ENCODE measurements around the gene GRAMD1A.
A peak's percentile ranks its signal among the peaks of the same experiment; 100 is the strongest.

The GRAMD1A gene

DNA sequence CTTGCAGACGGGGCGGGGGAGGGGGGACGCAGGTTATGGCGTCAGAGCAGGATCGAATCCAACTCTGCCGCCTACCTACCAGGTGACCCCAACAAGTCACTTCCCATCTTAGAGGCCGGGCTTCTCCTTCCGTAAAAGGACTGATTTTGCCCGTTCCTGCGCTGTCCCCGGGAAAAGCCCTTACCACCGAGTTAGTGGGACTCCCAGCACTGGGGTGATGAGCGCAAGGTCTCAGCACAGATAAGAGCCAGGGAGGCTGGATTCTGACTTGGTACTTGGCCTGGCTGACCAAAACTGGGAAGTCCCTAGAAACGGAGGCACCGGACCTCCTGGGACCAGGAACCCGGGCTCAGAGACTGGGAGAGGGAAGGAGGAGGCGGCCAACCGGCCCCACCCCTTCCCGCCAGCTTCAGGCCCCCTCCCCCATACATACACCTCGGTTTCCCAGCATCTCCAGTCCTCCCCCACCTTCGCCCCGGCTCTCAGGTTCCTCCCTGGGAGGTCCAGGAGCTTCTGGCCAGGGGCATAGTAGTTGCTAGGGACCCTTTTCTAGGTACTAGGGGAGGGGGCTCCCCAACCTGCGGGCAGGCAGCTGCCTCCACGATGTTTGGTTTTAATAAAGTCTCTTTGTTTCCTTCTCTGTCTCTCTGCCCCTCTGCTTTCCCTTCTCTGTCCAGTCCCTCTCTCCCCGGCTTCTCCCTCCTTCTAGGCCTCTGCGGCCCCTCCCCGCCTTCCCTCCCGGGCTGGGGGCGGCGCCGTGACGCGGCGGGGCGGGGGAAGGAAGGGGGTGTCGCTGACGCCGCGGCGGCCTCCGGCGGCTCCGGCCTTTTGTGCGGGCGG lies at the start of gene GRAMD1A (continued):
- TF ChIP-seq, protein P1, sequence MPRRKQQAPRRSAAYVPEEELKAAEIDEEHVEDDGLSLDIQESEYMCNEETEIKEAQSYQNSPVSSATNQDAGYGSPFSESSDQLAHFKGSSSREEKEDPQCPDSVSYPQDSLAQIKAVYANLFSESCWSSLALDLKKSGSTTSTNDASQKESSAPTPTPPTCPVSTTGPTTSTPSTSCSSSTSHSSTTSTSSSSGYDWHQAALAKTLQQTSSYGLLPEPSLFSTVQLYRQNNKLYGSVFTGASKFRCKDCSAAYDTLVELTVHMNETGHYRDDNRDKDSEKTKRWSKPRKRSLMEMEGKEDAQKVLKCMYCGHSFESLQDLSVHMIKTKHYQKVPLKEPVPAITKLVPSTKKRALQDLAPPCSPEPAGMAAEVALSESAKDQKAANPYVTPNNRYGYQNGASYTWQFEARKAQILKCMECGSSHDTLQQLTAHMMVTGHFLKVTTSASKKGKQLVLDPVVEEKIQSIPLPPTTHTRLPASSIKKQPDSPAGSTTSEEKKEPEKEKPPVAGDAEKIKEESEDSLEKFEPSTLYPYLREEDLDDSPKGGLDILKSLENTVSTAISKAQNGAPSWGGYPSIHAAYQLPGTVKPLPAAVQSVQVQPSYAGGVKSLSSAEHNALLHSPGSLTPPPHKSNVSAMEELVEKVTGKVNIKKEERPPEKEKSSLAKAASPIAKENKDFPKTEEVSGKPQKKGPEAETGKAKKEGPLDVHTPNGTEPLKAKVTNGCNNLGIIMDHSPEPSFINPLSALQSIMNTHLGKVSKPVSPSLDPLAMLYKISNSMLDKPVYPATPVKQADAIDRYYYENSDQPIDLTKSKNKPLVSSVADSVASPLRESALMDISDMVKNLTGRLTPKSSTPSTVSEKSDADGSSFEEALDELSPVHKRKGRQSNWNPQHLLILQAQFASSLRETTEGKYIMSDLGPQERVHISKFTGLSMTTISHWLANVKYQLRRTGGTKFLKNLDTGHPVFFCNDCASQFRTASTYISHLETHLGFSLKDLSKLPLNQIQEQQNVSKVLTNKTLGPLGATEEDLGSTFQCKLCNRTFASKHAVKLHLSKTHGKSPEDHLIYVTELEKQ (tag by site-specific recombination; IDR thresholded peaks at IDR 0.05; ENCODE audit: borderline replicate concordance), result no peak; the same call in none of the 2 replicates
- TF ChIP-seq SCRT1 (tag by site-specific recombination; IDR thresholded peaks at IDR 0.05; ENCODE audit: borderline replicate concordance) (no peak), HOXA7 (CRISPR knock-in tag; IDR thresholded peaks at IDR 0.05; ENCODE audit: borderline replicate concordance) (peak; percentile 44; the same call in 1 of the 2 replicates), KLF9 (tag by site-specific recombination; IDR thresholded peaks at IDR 0.05; ENCODE audit: low read depth) (peak; percentile 84), ZNF521 (tag by site-specific recombination; IDR thresholded peaks at IDR 0.05) (no peak), ZNF548 (tag by site-specific recombination; IDR thresholded peaks at IDR 0.05) (peak; percentile 36; the same call in 1 of the 2 replicates), ZNF112 (tag by site-specific recombination; IDR thresholded peaks at IDR 0.05) (no peak), ZNF24 (tag by site-specific recombination; IDR thresholded peaks at IDR 0.05) (peak; percentile 83; the same call in 1 of the 2 replicates), ZIC2 (tag by site-specific recombination; IDR thresholded peaks at IDR 0.05) (peak; percentile 75), ZNF324 (tag by site-specific recombination; IDR thresholded peaks at IDR 0.05) (peak; percentile 85; the same call in 1 of the 2 replicates), ZNF660 (tag by site-specific recombination; IDR thresholded peaks at IDR 0.05) (no peak), ZEB2 (tag by site-specific recombination; IDR thresholded peaks at IDR 0.05) (peak; percentile 89), ZNF426 (tag by site-specific recombination; IDR thresholded peaks at IDR 0.05) (no peak), ZNF623 (tag by site-specific recombination; IDR thresholded peaks at IDR 0.05) (0 out of 2 replicates have a peak, but pooled peaks have one; percentile 26), OVOL3 (tag by site-specific recombination; IDR thresholded peaks at IDR 0.05) (peak; percentile 60; the same call in 1 of the 2 replicates), HOXC10 (CRISPR knock-in tag; IDR thresholded peaks at IDR 0.05) (no peak), ZNF133 (tag by site-specific recombination; IDR thresholded peaks at IDR 0.05) (no peak), ZBTB20 (tag by site-specific recombination; IDR thresholded peaks at IDR 0.05) (peak; percentile 90), ZNF596 (tag by site-specific recombination; IDR thresholded peaks at IDR 0.05) (no peak), ZNF621 (tag by site-specific recombination; IDR thresholded peaks at IDR 0.05) (no peak), ZNF391 (tag by site-specific recombination; IDR thresholded peaks at IDR 0.05; ENCODE audit: borderline replicate concordance, low read depth) (peak; percentile 85; the same call in 1 of the 2 replicates), GFI1B (tag by site-specific recombination; IDR thresholded peaks at IDR 0.05) (no peak; the same call in none of the 2 replicates), ZNF311 (tag by site-specific recombination; IDR thresholded peaks at IDR 0.05; ENCODE audit: borderline replicate concordance) (no peak), ZNF416 (tag by site-specific recombination; IDR thresholded peaks at IDR 0.05) (no peak), ZNF473 (tag by site-specific recombination; IDR thresholded peaks at IDR 0.05) (no peak), ZNF558 (tag by site-specific recombination; IDR thresholded peaks at IDR 0.05) (0 out of 2 replicates have a peak, but pooled peaks have one; percentile 31), ZNF19 (tag by site-specific recombination; IDR thresholded peaks at IDR 0.05; ENCODE audit: low read depth) (no peak), ZBTB17 (tag by site-specific recombination; IDR thresholded peaks at IDR 0.05) (peak; percentile 68; the same call in 1 of the 2 replicates), ZNF792 (tag by site-specific recombination; IDR thresholded peaks at IDR 0.05) (no peak), KLF7 (tag by site-specific recombination; IDR thresholded peaks at IDR 0.05; ENCODE audit: borderline replicate concordance) (peak; percentile 91)
- TF ChIP-seq, protein P2, sequence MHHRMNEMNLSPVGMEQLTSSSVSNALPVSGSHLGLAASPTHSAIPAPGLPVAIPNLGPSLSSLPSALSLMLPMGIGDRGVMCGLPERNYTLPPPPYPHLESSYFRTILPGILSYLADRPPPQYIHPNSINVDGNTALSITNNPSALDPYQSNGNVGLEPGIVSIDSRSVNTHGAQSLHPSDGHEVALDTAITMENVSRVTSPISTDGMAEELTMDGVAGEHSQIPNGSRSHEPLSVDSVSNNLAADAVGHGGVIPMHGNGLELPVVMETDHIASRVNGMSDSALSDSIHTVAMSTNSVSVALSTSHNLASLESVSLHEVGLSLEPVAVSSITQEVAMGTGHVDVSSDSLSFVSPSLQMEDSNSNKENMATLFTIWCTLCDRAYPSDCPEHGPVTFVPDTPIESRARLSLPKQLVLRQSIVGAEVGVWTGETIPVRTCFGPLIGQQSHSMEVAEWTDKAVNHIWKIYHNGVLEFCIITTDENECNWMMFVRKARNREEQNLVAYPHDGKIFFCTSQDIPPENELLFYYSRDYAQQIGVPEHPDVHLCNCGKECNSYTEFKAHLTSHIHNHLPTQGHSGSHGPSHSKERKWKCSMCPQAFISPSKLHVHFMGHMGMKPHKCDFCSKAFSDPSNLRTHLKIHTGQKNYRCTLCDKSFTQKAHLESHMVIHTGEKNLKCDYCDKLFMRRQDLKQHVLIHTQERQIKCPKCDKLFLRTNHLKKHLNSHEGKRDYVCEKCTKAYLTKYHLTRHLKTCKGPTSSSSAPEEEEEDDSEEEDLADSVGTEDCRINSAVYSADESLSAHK (tag by site-specific recombination; IDR thresholded peaks at IDR 0.05), result peak; percentile 31
- TF ChIP-seq, protein P3, sequence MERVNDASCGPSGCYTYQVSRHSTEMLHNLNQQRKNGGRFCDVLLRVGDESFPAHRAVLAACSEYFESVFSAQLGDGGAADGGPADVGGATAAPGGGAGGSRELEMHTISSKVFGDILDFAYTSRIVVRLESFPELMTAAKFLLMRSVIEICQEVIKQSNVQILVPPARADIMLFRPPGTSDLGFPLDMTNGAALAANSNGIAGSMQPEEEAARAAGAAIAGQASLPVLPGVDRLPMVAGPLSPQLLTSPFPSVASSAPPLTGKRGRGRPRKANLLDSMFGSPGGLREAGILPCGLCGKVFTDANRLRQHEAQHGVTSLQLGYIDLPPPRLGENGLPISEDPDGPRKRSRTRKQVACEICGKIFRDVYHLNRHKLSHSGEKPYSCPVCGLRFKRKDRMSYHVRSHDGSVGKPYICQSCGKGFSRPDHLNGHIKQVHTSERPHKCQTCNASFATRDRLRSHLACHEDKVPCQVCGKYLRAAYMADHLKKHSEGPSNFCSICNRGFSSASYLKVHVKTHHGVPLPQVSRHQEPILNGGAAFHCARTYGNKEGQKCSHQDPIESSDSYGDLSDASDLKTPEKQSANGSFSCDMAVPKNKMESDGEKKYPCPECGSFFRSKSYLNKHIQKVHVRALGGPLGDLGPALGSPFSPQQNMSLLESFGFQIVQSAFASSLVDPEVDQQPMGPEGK (tag by site-specific recombination; IDR thresholded peaks at IDR 0.05), result peak; percentile 93
